ENCODE results near the gene FKBP8.

Gene FKBP8

GRCh38 chr19:18589380-18590272 is 46.3 kb upstream of the FKBP8 start:
- no peak for TF ChIP-seq CTCF (IDR thresholded peaks at IDR 0.05; ENCODE audit: poor library complexity, severe bottlenecking)
- Histone ChIP-seq H3K4me1 (ENCODE audit: insufficient read depth, poor library complexity, severe bottlenecking) (peaks cover 5% of the 10 kb centered on the region), H3K27ac (ENCODE audit: poor library complexity, severe bottlenecking) (peak overlapping the region; percentile 79), H3K27me3 (ENCODE audit: insufficient read depth, poor library complexity, severe bottlenecking) (no peaks in the 10 kb centered on the region), H3K9me3 (ENCODE audit: severe bottlenecking) (no peaks in the 10 kb centered on the region), H3K4me3 (ENCODE audit: severe bottlenecking) (peak overlapping the region; percentile 63), H3K36me3 (ENCODE audit: low read depth) (peaks cover 8% of the 10 kb centered on the region; the same call in 1 of the 2 replicates)
- DNase-seq (ENCODE audit: low spot score): peak; percentile 75
- peak; percentile 53 for ATAC-seq (ENCODE audit: low read depth)

- Histone ChIP-seq H3K9me3 (ENCODE audit: severe bottlenecking) (no peaks in the 10 kb centered on the region), H3K4me3 (ENCODE audit: severe bottlenecking) (peak within 1 kb of the TSS; percentile 63), H3K36me3 (ENCODE audit: low read depth) (peaks cover 8% of the 10 kb centered on the region; the same call in 1 of the 2 replicates), H3K27ac (ENCODE audit: poor library complexity, severe bottlenecking) (peak within 1 kb of the TSS; percentile 79), H3K27me3 (ENCODE audit: insufficient read depth, poor library complexity, severe bottlenecking) (no peaks in the 10 kb centered on the region), H3K4me1 (ENCODE audit: insufficient read depth, poor library complexity, severe bottlenecking) (peaks cover 5% of the 10 kb centered on the region)
- TF ChIP-seq CTCF (IDR thresholded peaks at IDR 0.05; ENCODE audit: poor library complexity, severe bottlenecking): peak; percentile 95
- DNase-seq (ENCODE audit: low spot score) (peak; percentile 83), ATAC-seq (ENCODE audit: low read depth) (peak; percentile 71)
These were observed 45.4 kb upstream of the FKBP8 start, which contains the start of gene REX1BD for GRCh38 chr19:18588611-18589379. REX1BD (plus strand) TSS chr19:18588798; CDS start chr19:18588802, 4 bp downstream.

- ATAC-seq (ENCODE audit: low read depth): no peak; the same call in 2 of the 3 replicates
- no peaks in the 10 kb centered on the region for H3K9me3 ChIP-seq (ENCODE audit: severe bottlenecking)
- H3K36me3 ChIP-seq (ENCODE audit: low read depth): peaks cover 8% of the 10 kb centered on the region; the same call in 1 of the 2 replicates
- no peaks in the 10 kb centered on the region for H3K27me3 ChIP-seq (ENCODE audit: insufficient read depth, poor library complexity, severe bottlenecking)
- peaks cover 5% of the 10 kb centered on the region for H3K4me1 ChIP-seq (ENCODE audit: insufficient read depth, poor library complexity, severe bottlenecking)
- H3K4me3 ChIP-seq (ENCODE audit: severe bottlenecking): peak overlapping the region; percentile 63
- H3K27ac ChIP-seq (ENCODE audit: poor library complexity, severe bottlenecking): peak overlapping the region; percentile 79
- no peak for TF ChIP-seq CTCF (IDR thresholded peaks at IDR 0.05; ENCODE audit: poor library complexity, severe bottlenecking)
- no peak for DNase-seq (ENCODE audit: low spot score)
These were observed 44.7 kb upstream of the FKBP8 start for GRCh38 chr19:18587962-18588610.

- Histone ChIP-seq H3K9me3 (ENCODE audit: severe bottlenecking) (no peaks in the 10 kb centered on the region), H3K4me3 (ENCODE audit: severe bottlenecking) (no peak overlapping the region), H3K36me3 (ENCODE audit: low read depth) (peaks cover 8% of the 10 kb centered on the region; the same call in 1 of the 2 replicates), H3K4me1 (ENCODE audit: insufficient read depth, poor library complexity, severe bottlenecking) (peaks cover 5% of the 10 kb centered on the region), H3K27me3 (ENCODE audit: insufficient read depth, poor library complexity, severe bottlenecking) (no peaks in the 10 kb centered on the region), H3K27ac (ENCODE audit: poor library complexity, severe bottlenecking) (peak overlapping the region; percentile 79)
- ATAC-seq (ENCODE audit: low read depth) (no peak), DNase-seq (ENCODE audit: low spot score) (no peak)
- no peak for TF ChIP-seq CTCF (IDR thresholded peaks at IDR 0.05; ENCODE audit: poor library complexity, severe bottlenecking)
These were observed 44.2 kb upstream of the FKBP8 start for GRCh38 chr19:18587561-18587960.

All from RWPE2 (cell line).